HG03354 (cell line): ENCODE measurements around the gene OVOL1.

Source experiments
- ATAC-seq: cut with Tn5 transposase; IDR thresholded peaks from one replicate; pipeline ENCODE4 v1.9.1; 2021; ENCODE audit warnings: mild to moderate bottlenecking; ENCODE audit not compliant: unreplicated experiment, poor library complexity, severe bottlenecking

The OVOL1 gene

DNA sequence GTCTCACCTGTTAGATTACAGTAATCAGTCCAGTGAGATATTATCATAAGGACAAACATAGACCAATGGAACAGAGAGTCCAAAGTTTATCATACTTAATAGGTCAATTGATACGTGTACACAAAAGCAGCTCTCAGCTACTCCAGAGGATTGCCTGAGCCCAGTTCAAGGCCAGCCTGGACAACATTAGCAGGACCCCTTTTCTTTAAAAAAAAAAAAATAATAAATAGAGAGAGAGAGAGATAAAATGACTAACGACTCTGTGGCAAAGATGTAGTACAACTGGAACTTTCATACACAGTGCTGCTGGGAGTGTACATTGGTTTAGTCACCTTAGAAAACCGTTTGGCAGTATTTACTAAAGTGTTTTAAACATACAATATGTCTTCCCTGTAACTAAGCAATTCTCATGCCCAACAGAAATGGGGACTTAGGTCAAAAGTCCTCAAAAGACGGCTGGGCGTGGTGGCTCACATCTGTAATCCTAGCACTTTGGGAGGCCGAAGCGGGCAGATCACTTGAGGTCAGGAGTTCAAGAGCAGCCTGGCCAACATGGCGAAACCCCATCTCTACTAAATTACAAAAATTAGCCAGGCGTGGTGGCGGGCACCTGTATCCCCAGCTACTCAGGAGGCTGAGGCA lies 57.5 kb downstream of the OVOL1 start:
- ATAC-seq = no peak
